ENCODE data around the gene APLF.

GRCh38 chr2:68452158-68452900 is 15.1 kb upstream of the APLF start:
- TF ChIP-seq SP1 (IDR thresholded peaks at IDR 0.05), result no peak
- no peak for TF ChIP-seq HDGF (IDR thresholded peaks at IDR 0.05; ENCODE audit: borderline replicate concordance)
- TF ChIP-seq NFRKB (IDR thresholded peaks at IDR 0.05), result no peak
- no peak for TF ChIP-seq FOXK2 (IDR thresholded peaks at IDR 0.05)
- TF ChIP-seq FOXM1 (IDR thresholded peaks at IDR 0.05; ENCODE audit: borderline replicate concordance), result no peak
- TF ChIP-seq ARNT (IDR thresholded peaks at IDR 0.05), result no peak
- TF ChIP-seq ZNF384 (IDR thresholded peaks at IDR 0.05), result no peak
- TF ChIP-seq L3MBTL2 (conservative IDR thresholded peaks at IDR 0.05), result no peak
- no peak for TF ChIP-seq SUZ12 (IDR thresholded peaks at IDR 0.05)
